KMS-11 (cell line): ENCODE results near the gene MYO18B.

Experiments used
- H2AFZ ChIP-seq: fragments of 200-600 bp; sonication (generic); 2 replicates; pipeline ENCODE4 v1.6.1; 2016; ENCODE audit warnings: antibody characterized with exemption, mixed run types, low read depth
- H3K27ac ChIP-seq: fragments of 200-600 bp; sonication (generic); 2 replicates; pipeline ENCODE4 v1.6.1; 2016; ENCODE audit warnings: mild to moderate bottlenecking, mixed run types
- H3K27me3 ChIP-seq: fragments of 200-600 bp; sonication (generic); 2 replicates; pipeline ENCODE4 v1.6.1; 2017; ENCODE audit warnings: mild to moderate bottlenecking, low read depth, mixed run types, moderate library complexity; ENCODE audit not compliant: insufficient read depth
- H3K36me3 ChIP-seq: fragments of 200-600 bp; sonication (generic); 2 replicates; pipeline ENCODE4 v1.6.1; 2017; ENCODE audit warnings: mild to moderate bottlenecking, mixed run types; ENCODE audit not compliant: insufficient read depth
- H3K4me1 ChIP-seq: fragments of 200-600 bp; sonication (generic); 2 replicates; pipeline ENCODE4 v1.6.1; 2016; ENCODE audit warnings: mild to moderate bottlenecking, low read depth, mixed run types; ENCODE audit not compliant: poor library complexity, severe bottlenecking
- H3K4me2 ChIP-seq: fragments of 200-600 bp; sonication (generic); 2 replicates; pipeline ENCODE4 v1.7.0; 2016; ENCODE audit warnings: mild to moderate bottlenecking, mixed run types
- H3K4me3 ChIP-seq: fragments of 200-600 bp; sonication (generic); IDR thresholded peaks from 2 replicates; pipeline ENCODE4 v1.6.1; 2017; ENCODE audit warnings: low read depth, low read length, mixed read lengths; ENCODE audit not compliant: insufficient read depth
- H3K79me2 ChIP-seq: fragments of 200-600 bp; sonication (generic); 2 replicates; pipeline ENCODE4 v1.6.1; 2016; ENCODE audit warnings: low read depth, mixed run types; ENCODE audit not compliant: insufficient read depth
- H3K9ac ChIP-seq: fragments of 200-600 bp; sonication (generic); 2 replicates; pipeline ENCODE4 v1.6.1; 2016; ENCODE audit warnings: mild to moderate bottlenecking, mixed run types
- H4K20me1 ChIP-seq: fragments of 200-600 bp; sonication (generic); 2 replicates; pipeline ENCODE4 v1.6.1; 2016; ENCODE audit warnings: mild to moderate bottlenecking, mixed run types; ENCODE audit not compliant: insufficient read depth
- TF ChIP-seq, protein P1 (sequence below): fragments of 200-600 bp; sonication (generic); conservative IDR thresholded peaks from 2 replicates; pipeline ENCODE4 v1.6.1; 2017; ENCODE audit warnings: low read depth, mild to moderate bottlenecking, antibody characterized with exemption, low read length, moderate library complexity, mixed read lengths

MYO18B gene

GRCh38 chr22:25722223-25722622 lies 19.8 kb upstream of the MYO18B start:
- Histone ChIP-seq H3K4me1 (no peaks in the 10 kb centered on the region), H3K4me2 (no peak overlapping the region), H3K27me3 (no peaks in the 10 kb centered on the region), H4K20me1 (no peaks in the 10 kb centered on the region), H3K36me3 (no peaks in the 10 kb centered on the region), H3K79me2 (no peaks in the 10 kb centered on the region), H3K27ac (no peak overlapping the region), H2AFZ (no peak overlapping the region), H3K9ac (no peak overlapping the region), H3K4me3 (no peak overlapping the region)
- TF ChIP-seq, protein P1, sequence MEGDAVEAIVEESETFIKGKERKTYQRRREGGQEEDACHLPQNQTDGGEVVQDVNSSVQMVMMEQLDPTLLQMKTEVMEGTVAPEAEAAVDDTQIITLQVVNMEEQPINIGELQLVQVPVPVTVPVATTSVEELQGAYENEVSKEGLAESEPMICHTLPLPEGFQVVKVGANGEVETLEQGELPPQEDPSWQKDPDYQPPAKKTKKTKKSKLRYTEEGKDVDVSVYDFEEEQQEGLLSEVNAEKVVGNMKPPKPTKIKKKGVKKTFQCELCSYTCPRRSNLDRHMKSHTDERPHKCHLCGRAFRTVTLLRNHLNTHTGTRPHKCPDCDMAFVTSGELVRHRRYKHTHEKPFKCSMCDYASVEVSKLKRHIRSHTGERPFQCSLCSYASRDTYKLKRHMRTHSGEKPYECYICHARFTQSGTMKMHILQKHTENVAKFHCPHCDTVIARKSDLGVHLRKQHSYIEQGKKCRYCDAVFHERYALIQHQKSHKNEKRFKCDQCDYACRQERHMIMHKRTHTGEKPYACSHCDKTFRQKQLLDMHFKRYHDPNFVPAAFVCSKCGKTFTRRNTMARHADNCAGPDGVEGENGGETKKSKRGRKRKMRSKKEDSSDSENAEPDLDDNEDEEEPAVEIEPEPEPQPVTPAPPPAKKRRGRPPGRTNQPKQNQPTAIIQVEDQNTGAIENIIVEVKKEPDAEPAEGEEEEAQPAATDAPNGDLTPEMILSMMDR, result no peak

GRCh38 chr22:25722626-25723025 lies 19.4 kb upstream of the MYO18B start:
- Histone ChIP-seq H4K20me1 (no peaks in the 10 kb centered on the region), H3K27me3 (no peaks in the 10 kb centered on the region), H2AFZ (no peak overlapping the region), H3K36me3 (no peaks in the 10 kb centered on the region), H3K4me2 (no peak overlapping the region), H3K4me1 (no peaks in the 10 kb centered on the region), H3K9ac (no peak overlapping the region), H3K4me3 (no peak overlapping the region), H3K79me2 (no peaks in the 10 kb centered on the region), H3K27ac (no peak overlapping the region)
- TF ChIP-seq, protein P1, result no peak

GRCh38 chr22:25726241-25726640 lies 15.7 kb upstream of the MYO18B start:
- Histone ChIP-seq H3K27me3 (no peaks in the 10 kb centered on the region), H2AFZ (no peak overlapping the region), H3K4me2 (no peak overlapping the region), H3K36me3 (no peaks in the 10 kb centered on the region), H3K4me1 (no peaks in the 10 kb centered on the region), H3K79me2 (no peaks in the 10 kb centered on the region), H3K9ac (no peak overlapping the region), H3K4me3 (no peak overlapping the region), H3K27ac (no peak overlapping the region), H4K20me1 (no peaks in the 10 kb centered on the region)
- TF ChIP-seq, protein P1, result no peak

DNA sequence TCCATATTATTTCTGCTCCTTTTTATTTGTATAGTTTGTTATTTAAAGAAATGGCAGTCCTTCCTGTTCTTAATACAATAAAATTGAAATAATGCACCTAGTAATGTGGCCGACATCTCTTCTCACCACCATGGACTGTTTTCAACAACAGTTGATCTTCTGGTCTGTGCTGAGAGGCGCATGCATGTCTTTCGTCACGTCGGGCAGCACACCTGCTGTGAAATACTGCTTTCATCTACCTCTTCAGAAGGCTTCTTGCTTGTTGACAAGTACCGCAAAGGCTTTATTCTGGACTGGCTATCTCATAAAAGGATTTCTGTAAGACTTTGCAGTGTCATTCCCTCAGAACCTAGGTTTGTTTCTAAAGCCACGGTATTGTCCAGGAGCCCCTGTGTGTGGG lies 13.9 kb upstream of the MYO18B start:
- Histone ChIP-seq H3K4me2 (no peak overlapping the region), H3K9ac (no peak overlapping the region), H3K36me3 (no peaks in the 10 kb centered on the region), H3K4me1 (no peaks in the 10 kb centered on the region), H4K20me1 (no peaks in the 10 kb centered on the region), H2AFZ (no peak overlapping the region), H3K4me3 (no peak overlapping the region), H3K27ac (no peak overlapping the region), H3K27me3 (no peaks in the 10 kb centered on the region), H3K79me2 (no peaks in the 10 kb centered on the region)
- TF ChIP-seq, protein P1, result no peak
